IPS-20b (cell line): ENCODE measurements around the gene IP6K1.
"Not testable (repeated sequence)": the region's sequence is repeated elsewhere in the genome, so short reads cannot be mapped to it uniquely, and the experiment has no call there.

ENCODE experiments used
- H3K27ac ChIP-seq: one replicate; pipeline ENCODE4 v1.5.1; 2013; ENCODE audit warnings: low read length
- H3K27me3 ChIP-seq: 2 replicates; pipeline ENCODE4 v1.6.1; 2013; ENCODE audit warnings: mild to moderate bottlenecking, low read length, inconsistent platforms; ENCODE audit not compliant: insufficient read depth
- H3K36me3 ChIP-seq: 2 replicates; pipeline ENCODE4 v1.6.1; 2013; ENCODE audit warnings: low read depth, mild to moderate bottlenecking, inconsistent platforms, low read length, moderate library complexity; ENCODE audit not compliant: insufficient read depth
- H3K4me1 ChIP-seq: 2 replicates; pipeline ENCODE4 v1.6.1; 2013; ENCODE audit warnings: mild to moderate bottlenecking, control low read depth, inconsistent platforms, low read length, moderate library complexity; ENCODE audit not compliant: insufficient read depth
- H3K4me3 ChIP-seq: 2 replicates; pipeline ENCODE4 v1.5.1; 2013; ENCODE audit warnings: mild to moderate bottlenecking, low read length, inconsistent platforms
- H3K9ac ChIP-seq: 2 replicates; pipeline ENCODE4 v1.6.1; 2013; ENCODE audit warnings: low read depth, mild to moderate bottlenecking, inconsistent platforms, low read length, moderate library complexity
- H3K9me3 ChIP-seq: 2 replicates; pipeline ENCODE4 v1.6.1; 2013; ENCODE audit warnings: mild to moderate bottlenecking, low read depth, low read length, inconsistent platforms; ENCODE audit not compliant: insufficient read depth

IP6K1 gene

GRCh38 chr3:49700453-49701128 is 85.8 kb downstream of the IP6K1 start:
- H3K27ac ChIP-seq, result no peak overlapping the region
- no peak overlapping the region for H3K4me3 ChIP-seq
- H3K4me1 ChIP-seq, result 0 out of 2 replicates have a peak, but pooled peaks cover 3% of the 10 kb centered on the region
- no peaks in the 10 kb centered on the region for H3K9me3 ChIP-seq
- H3K9ac ChIP-seq, result no peak overlapping the region
- peaks cover 26% of the 10 kb centered on the region for H3K36me3 ChIP-seq
- no peaks in the 10 kb centered on the region for H3K27me3 ChIP-seq

DNA sequence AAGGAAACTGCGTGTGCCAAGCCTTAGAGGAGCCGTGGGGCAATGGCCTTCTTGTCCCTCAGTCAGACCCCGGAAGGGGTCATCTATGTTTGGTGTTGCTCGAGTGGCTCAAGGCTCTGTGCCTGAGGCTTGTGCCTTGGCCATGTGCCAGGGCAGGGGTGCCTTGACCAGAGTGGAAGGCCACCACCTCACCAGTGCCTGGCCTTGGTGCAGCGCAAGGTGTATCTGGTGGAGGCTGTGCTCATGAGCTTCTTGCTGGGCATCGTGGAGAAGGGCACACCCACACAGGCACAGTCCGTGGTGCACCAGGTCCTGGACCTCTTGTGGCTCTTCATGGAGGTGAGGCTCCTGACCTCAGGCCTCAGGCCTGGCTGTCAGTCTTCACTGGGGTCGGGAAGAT is 86.3 kb downstream of the IP6K1 start:
- no peak overlapping the region for H3K27ac ChIP-seq
- H3K27me3 ChIP-seq, result no peaks in the 10 kb centered on the region
- H3K9ac ChIP-seq, result no peak overlapping the region
- no peak overlapping the region for H3K4me3 ChIP-seq
- no peaks in the 10 kb centered on the region for H3K9me3 ChIP-seq
- peaks cover 24% of the 10 kb centered on the region for H3K36me3 ChIP-seq
- 0 out of 2 replicates have a peak, but pooled peaks cover 3% of the 10 kb centered on the region for H3K4me1 ChIP-seq

DNA sequence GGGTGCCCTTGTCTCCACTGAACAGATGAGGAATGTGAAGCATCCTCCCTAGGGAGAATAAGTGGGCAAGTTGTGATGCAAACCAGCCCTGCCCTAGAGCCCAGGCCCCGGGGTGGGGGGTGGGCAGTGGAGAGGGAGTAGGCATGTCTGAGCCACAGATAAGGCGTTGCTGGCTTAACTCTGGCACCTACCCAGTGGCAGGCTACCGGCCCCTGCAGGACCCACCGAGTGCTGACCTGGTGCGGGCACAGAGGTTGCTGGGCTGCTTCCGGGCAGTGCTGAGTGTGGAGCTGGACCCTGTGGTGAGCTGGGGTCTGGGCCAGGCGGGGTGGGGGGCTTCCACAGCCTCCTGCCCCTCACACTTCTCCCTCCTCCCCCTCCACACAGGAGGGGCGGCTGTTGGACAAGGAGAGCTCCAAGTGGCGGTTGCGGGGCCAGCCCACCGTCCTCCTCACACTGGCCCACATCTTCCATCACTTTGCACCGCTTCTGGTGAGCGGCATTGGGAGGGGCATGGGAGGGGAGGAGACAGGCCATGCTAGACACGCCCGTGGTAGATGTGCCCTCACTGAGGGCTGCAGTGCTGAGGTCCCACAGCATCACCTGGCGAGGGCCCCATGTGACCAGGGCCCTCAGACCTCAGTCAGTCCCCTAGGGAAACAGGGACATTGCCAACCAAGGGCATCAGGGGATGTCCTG is 86.9 kb downstream of the IP6K1 start:
- peaks cover 20% of the 10 kb centered on the region for H3K36me3 ChIP-seq
- H3K4me3 ChIP-seq, result no peak overlapping the region
- no peak overlapping the region for H3K27ac ChIP-seq
- H3K4me1 ChIP-seq, result 0 out of 2 replicates have a peak, but pooled peaks cover 3% of the 10 kb centered on the region
- H3K9me3 ChIP-seq, result no peaks in the 10 kb centered on the region
- no peaks in the 10 kb centered on the region for H3K27me3 ChIP-seq
- H3K9ac ChIP-seq, result no peak overlapping the region

- not testable (repeated sequence) for H3K27me3 ChIP-seq, H3K4me3 ChIP-seq, H3K9ac ChIP-seq, H3K27ac ChIP-seq, H3K9me3 ChIP-seq, H3K4me1 ChIP-seq, H3K36me3 ChIP-seq
Measured at GRCh38 chr3:49695350-49696015, 90.9 kb downstream of the IP6K1 start.

DNA sequence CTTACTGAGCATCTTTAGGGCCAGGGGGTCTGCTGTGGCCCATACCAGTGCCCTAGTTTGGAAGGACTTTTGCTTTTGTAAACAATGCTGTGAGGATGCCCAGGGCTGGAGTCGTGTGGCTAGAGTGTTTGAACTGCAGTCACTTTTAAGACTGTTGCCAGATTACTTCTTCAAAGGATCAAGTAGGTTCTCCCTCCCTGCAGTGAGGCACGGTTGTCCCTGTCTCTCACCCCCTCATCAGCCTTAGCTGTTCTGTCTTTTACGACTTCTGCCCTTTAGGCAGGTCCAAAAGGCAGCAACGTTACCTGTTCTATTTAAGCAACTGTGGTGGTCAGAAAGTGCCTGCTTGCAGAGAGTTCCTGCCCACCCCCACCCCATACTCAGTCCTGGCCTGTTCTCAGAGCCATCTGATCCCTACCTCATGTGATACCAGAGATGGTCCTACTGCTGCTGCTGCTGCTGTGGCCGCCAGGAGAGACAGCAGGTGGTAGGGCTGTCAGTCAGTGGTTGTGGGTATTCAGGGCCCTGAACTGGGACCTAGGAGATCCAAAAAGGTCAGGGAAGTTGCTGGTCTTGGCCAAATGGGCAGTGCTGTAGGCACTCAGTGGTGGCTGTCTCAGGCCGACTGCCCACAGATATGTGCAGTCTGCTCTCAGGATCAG is 91.8 kb downstream of the IP6K1 start:
- H3K4me1 ChIP-seq, H3K36me3 ChIP-seq, H3K4me3 ChIP-seq, H3K27me3 ChIP-seq, H3K9me3 ChIP-seq, H3K9ac ChIP-seq, H3K27ac ChIP-seq: not testable (repeated sequence)

DNA sequence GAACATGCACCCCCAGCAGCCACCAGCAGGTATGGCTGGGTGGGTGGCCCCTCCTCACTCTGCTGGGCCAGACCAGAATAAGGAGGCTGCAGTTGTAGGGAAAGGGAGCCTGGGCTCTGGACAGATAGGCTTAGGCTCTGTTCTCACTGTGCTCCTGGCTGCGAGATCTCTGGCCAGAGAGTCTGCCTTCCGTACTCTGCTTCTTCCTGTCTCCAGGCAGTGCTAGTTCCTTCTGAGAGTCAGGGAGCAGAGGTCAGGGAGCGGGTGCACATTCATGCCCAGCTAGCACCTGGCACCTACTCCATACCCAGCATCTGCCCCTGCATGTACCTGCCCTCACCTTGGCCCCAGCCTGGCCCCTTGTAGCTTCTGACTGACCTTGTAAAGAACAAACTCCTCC is 94.9 kb downstream of the IP6K1 start:
- H3K4me1 ChIP-seq, H3K36me3 ChIP-seq, H3K4me3 ChIP-seq, H3K27me3 ChIP-seq, H3K9ac ChIP-seq, H3K9me3 ChIP-seq, H3K27ac ChIP-seq: not testable (repeated sequence)

DNA sequence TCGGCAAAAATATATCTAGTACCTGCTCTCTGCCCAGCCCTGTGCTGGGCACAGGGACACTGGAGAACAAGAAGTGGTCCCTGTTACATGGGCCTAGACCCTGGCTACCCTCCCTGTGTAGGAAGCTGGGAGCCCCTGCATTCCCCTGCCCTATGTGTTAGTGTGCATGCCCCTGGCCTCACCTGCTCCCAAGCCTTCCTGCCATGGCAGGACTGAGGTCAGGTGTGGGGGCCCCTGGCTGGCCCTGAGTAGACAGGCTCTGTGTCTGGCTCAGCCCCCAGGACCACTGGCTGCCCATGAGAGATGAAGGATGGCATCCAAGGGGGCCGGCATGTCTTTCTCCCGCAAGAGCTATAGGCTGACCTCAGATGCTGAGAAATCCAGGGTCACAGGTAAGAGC is 95.5 kb downstream of the IP6K1 start:
- not testable (repeated sequence) for H3K4me1 ChIP-seq, H3K9me3 ChIP-seq, H3K9ac ChIP-seq, H3K4me3 ChIP-seq, H3K27me3 ChIP-seq, H3K27ac ChIP-seq, H3K36me3 ChIP-seq

- Histone ChIP-seq H3K9ac (peak overlapping the region; percentile 88; the same call in 1 of the 2 replicates), H3K4me3 (peak overlapping the region; percentile 89)
- H3K4me1 ChIP-seq, H3K27me3 ChIP-seq, H3K36me3 ChIP-seq, H3K27ac ChIP-seq, H3K9me3 ChIP-seq: not testable (repeated sequence)
Measured at GRCh38 chr3:49689908-49690624, 96.3 kb downstream of the IP6K1 start.

DNA sequence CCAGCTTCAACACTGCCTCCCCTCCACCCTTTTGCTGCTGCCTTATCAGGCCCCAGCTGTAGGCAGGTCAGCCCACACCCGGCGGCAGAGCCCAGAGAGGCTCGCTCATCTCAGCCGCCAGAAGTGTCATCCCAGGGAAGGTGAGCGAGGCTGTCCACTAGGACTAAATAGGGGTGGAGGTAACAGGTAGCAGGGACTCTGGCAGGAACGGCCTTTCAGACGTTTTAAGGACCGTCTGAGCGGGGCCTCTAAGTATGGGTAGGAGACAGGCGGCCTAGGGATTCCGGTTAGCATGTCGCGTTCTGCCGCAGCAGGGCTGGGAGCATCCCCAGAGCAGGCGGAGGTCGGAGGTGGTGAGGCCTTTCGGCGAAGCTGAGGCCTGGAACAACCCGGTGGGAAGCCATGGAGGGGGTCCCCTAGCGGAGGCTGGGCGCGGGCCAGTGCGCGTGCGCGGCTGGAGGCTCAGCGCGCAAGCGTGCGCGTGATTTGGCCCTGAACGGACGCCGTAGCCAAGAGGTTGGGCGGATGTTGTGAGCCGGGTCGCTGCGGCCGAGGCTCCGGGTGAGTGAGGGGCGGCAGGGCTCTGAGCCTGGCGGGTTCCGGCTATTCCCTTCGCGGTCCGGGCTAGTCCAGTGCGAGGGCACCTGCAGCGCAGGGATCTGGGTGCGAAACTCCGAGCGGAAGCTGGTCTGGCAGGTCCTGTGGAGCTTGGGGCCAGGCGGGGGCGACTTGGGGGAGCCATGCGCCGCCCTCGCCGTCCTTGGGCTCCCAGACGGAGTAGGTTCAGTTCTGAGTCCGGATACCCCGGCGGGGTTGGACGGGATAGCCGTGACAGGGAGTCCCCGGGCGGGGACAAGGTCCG is 97.1 kb downstream of the IP6K1 start, which contains the start of the genes MST1 and RNF123:
Gene MST1, minus strand, starts transcription at position 429 of the 862 bp plus-strand sequence. CDS start 783 bp downstream, outside the sequence.
Gene RNF123, plus strand, starts transcription at position 512 of the 862 bp plus-strand sequence. CDS start 1,609 bp downstream, outside the sequence.
- Histone ChIP-seq H3K27ac (no peak within 1 kb of the TSS), H3K4me3 (peak within 1 kb of the TSS; percentile 89), H3K27me3 (no peaks in the 10 kb centered on the region)

DNA sequence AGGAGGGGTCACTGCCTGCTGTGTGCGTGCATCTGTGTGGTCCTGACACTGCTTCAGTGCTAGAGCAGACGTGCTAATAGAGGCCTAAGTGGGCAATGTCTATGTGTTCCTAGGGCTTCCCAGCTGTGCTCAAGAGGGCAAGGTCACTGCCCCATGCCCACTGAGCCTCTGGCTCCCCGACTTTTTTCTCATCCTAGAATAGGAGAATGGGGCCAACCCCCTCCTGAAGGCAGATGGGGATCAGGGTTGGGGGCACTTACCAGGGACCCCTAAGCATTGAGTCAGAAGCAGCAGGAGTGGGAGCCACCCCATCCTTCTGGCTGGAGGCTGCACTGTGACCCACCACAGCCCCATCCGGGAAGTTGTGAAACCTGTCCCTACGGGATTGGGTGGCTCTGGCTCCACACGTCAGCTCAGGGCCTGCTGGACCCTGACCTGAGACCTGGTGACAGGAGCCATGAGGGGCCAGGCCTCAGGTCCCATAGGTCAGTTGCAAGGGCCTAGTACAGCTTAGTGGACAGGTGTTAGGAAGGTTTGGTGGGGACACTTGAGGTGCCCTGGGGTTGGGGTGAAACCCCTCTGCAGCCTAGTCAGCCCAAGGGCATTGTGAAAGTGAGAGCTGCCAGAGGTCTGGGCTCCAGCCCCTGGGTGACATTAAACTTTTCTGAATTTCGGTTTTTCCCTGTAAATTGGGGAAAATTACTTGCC is 97.8 kb downstream of the IP6K1 start:
- not testable (repeated sequence) for H3K27ac ChIP-seq, H3K4me1 ChIP-seq, H3K27me3 ChIP-seq, H3K9me3 ChIP-seq
- Histone ChIP-seq H3K9ac (peak overlapping the region; percentile 88; the same call in 1 of the 2 replicates), H3K36me3 (peaks cover 10% of the 10 kb centered on the region), H3K4me3 (peak overlapping the region; percentile 89)

More for the DNA sequence above, 97.1 kb downstream of the IP6K1 start, which contains the start of the genes MST1 and RNF123:
- 0 out of 2 replicates have a peak, but pooled peaks cover 5% of the 10 kb centered on the region for H3K36me3 ChIP-seq
- no peaks in the 10 kb centered on the region for H3K4me1 ChIP-seq
- H3K9ac ChIP-seq, result peak within 1 kb of the TSS; percentile 88
- no peaks in the 10 kb centered on the region for H3K9me3 ChIP-seq
